A673 (cell line): Measurements from ENCODE around the gene ZNG1A. TPM values are rescaled to one million over a fixed set of nuclear protein-coding genes. Genes with fewer than 3 reads are reported as not detected.
"Not testable (repeated sequence)": the region's sequence is repeated elsewhere in the genome, so short reads cannot be mapped to it uniquely, and the experiment has no call there.

Source experiments
- BruUV-seq: library from RNA; stranded (reverse); fragments of 400-500 nt; replicated peaks from 2 replicates; lab custom pipeline; 2021; lab: Mats Ljungman, UMichigan
- CTCF ChIA-PET: fragments of 300-600 bp; sonication (Branson Sonifier 250); formaldehyde crosslinking; loops from one replicate; lab custom pipeline; 2022; ENCODE audit warnings: antibody characterized with exemption; lab: Charles Lee
- POLR2A ChIA-PET: fragments of 300-600 bp; sonication (Branson Sonifier 250); formaldehyde crosslinking; loops from one replicate; lab custom pipeline; 2022; ENCODE audit warnings: antibody characterized with exemption; ENCODE audit not compliant: low non-redundant PET; lab: Charles Lee
- DNase-seq: peaks from one replicate; pipeline ENCODE4 v3.0.0-alpha.2; 2015; ENCODE audit warnings: low spot score
- H3K27ac ChIP-seq: fragments of 200-600 bp; sonication (generic); 2 replicates; pipeline ENCODE4 v1.5.1; 2016; ENCODE audit warnings: mixed run types, low read depth, mild to moderate bottlenecking, mixed read lengths, antibody characterized with exemption, low read length; ENCODE audit not compliant: poor library complexity, severe bottlenecking
- H3K27me3 ChIP-seq: fragments of 200-600 bp; sonication (generic); replicated peaks from 2 replicates; pipeline ENCODE4 v1.6.1; 2017; ENCODE audit warnings: mixed run types, low read depth, mild to moderate bottlenecking, mixed read lengths, antibody characterized with exemption, low read length; ENCODE audit not compliant: insufficient read depth, poor library complexity
- H3K36me3 ChIP-seq: fragments of 200-600 bp; sonication (generic); 2 replicates; pipeline ENCODE4 v1.6.1; 2016; ENCODE audit warnings: mixed run types, mild to moderate bottlenecking, mixed read lengths, antibody characterized with exemption, low read length; ENCODE audit not compliant: insufficient read depth, poor library complexity, severe bottlenecking
- H3K4me1 ChIP-seq: fragments of 200-600 bp; sonication (generic); 2 replicates; pipeline ENCODE4 v1.6.1; 2017; ENCODE audit warnings: mixed run types, mild to moderate bottlenecking, mixed read lengths, antibody characterized with exemption, low read length; ENCODE audit not compliant: insufficient read depth, poor library complexity, severe bottlenecking
- H3K4me3 ChIP-seq: fragments of 200-600 bp; sonication (generic); 2 replicates; pipeline ENCODE4 v1.5.1; 2016; ENCODE audit warnings: low read depth, mixed run types, mild to moderate bottlenecking, mixed read lengths, low read length; ENCODE audit not compliant: poor library complexity, severe bottlenecking
- H3K9me3 ChIP-seq: fragments of 200-600 bp; sonication (generic); 2 replicates; pipeline ENCODE4 v1.6.1; 2016; ENCODE audit warnings: mixed run types, low read depth, mild to moderate bottlenecking, mixed read lengths, antibody characterized with exemption, low read length; ENCODE audit not compliant: poor library complexity, severe bottlenecking
- intact Hi-C: fragments of 100-400 bp; cut with micrococcal nuclease; formaldehyde crosslinking; loops from one replicate; pipeline ENCODE4 v1.10.0; 2022; ENCODE audit not compliant: unreplicated experiment
- total RNA-seq: library from RNA; stranded (reverse); gene quantifications from 2 replicates; pipeline ENCODE4 v1.2.3, GENCODE V29; 2021

The ZNG1A gene
- total RNA-seq, 1 experiment from 2014 or later: 50.7 TPM

DNA sequence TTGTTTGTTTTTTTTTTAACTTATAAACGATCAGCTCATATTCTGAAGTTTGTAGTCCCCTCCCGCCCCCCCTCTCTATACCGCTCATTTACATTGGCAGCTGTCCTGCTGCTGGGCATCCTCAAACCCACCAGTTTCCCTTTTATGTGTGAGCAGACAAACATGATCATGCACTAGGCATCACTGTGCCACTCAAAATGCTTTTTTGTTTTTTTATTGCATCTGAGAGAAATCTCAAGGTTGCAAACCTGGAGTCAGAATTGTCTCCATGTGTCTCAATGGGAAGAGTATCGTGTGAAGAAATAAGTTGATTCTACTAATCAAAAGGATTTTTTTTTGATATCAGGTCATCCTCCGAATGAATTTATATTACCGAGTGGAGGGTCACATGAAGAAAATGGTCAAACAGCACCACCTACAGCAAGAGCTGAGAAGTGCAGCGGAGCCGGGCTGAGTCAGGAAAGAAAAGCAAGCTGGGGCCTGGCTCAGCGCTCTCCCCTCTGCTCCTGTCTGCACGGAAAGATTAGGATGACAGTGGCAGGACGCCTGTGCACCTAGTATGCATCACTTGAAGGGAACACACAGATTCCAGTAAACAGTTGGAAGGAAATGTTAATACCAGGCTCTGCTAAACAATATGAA, 90.3 kb downstream of the ZNG1A start:
- intact Hi-C loops, BruUV-seq, POLR2A ChIA-PET, H3K36me3 ChIP-seq, H3K4me3 ChIP-seq, DNase-seq, H3K9me3 ChIP-seq, H3K27ac ChIP-seq, CTCF ChIA-PET, H3K27me3 ChIP-seq, H3K4me1 ChIP-seq: not testable (repeated sequence)

GRCh38 chr9:87860-88259, 91.0 kb downstream of the ZNG1A start:
- H3K27ac ChIP-seq, BruUV-seq, H3K9me3 ChIP-seq, H3K4me3 ChIP-seq, DNase-seq, CTCF ChIA-PET, H3K36me3 ChIP-seq, intact Hi-C loops, H3K4me1 ChIP-seq, H3K27me3 ChIP-seq, POLR2A ChIA-PET: not testable (repeated sequence)

GRCh38 chr9:87105-87504, 91.8 kb downstream of the ZNG1A start:
- H3K9me3 ChIP-seq, H3K4me3 ChIP-seq, POLR2A ChIA-PET, H3K27ac ChIP-seq, BruUV-seq, H3K36me3 ChIP-seq, DNase-seq, H3K4me1 ChIP-seq, CTCF ChIA-PET, intact Hi-C loops, H3K27me3 ChIP-seq: not testable (repeated sequence)

GRCh38 chr9:86697-87096, 92.2 kb downstream of the ZNG1A start:
- DNase-seq, H3K4me1 ChIP-seq, intact Hi-C loops, H3K27ac ChIP-seq, BruUV-seq, H3K9me3 ChIP-seq, CTCF ChIA-PET, H3K27me3 ChIP-seq, H3K4me3 ChIP-seq, POLR2A ChIA-PET, H3K36me3 ChIP-seq: not testable (repeated sequence)

GRCh38 chr9:82932-83689, 95.7 kb downstream of the ZNG1A start:
- H3K27me3 ChIP-seq, BruUV-seq, DNase-seq, intact Hi-C loops, H3K4me3 ChIP-seq, CTCF ChIA-PET, H3K36me3 ChIP-seq, POLR2A ChIA-PET, H3K27ac ChIP-seq, H3K4me1 ChIP-seq, H3K9me3 ChIP-seq: not testable (repeated sequence)

GRCh38 chr9:78333-78732, 100.5 kb downstream of the ZNG1A start:
- DNase-seq, H3K27ac ChIP-seq, H3K4me1 ChIP-seq, H3K9me3 ChIP-seq, H3K27me3 ChIP-seq, POLR2A ChIA-PET, CTCF ChIA-PET, H3K4me3 ChIP-seq, intact Hi-C loops, H3K36me3 ChIP-seq, BruUV-seq: not testable (repeated sequence)

DNA sequence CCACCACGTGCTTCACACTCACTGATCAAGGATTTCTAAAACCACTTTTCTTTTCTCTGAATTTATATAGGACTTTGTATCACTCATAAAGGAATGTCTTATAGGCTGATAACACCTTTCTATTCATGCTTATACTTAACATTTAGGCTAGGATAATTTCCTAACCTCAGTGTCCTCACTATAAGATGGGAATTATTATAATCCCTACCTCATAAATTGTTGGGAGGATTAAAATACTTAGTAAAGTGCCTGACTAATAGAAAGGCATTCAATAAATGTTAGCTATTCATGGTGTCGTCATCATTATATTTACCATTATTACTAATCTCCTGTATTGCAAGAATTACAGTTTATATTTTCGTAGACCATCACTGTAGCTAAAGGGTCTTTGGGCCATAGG, 102.5 kb downstream of the ZNG1A start:
- H3K9me3 ChIP-seq, intact Hi-C loops, DNase-seq, CTCF ChIA-PET, H3K27ac ChIP-seq, BruUV-seq, H3K36me3 ChIP-seq, POLR2A ChIA-PET, H3K4me1 ChIP-seq, H3K4me3 ChIP-seq: not testable (repeated sequence)
- peaks cover 16% of the 10 kb centered on the region for H3K27me3 ChIP-seq
